Spleen (tissue), 7 donors: ENCODE results near the gene IPCEF1.

Experiments
- POLR2AphosphoS5 ChIP-seq, 3 donors: sonication (generic); formaldehyde crosslinking; IDR thresholded peaks; one replicate each; pipeline ENCODE4 v1.5.1; 2017; ENCODE audit warnings: antibody characterized with exemption in 3 of 3
- TF ChIP-seq, protein P1 (sequence below), 11 experiments: fragments of 200-600 bp in 7 of 11; fragments of 450-650 bp in 4 of 11; sonication (generic) in 4 of 11; IDR thresholded peaks in 8 of 11; conservative IDR thresholded peaks in 3 of 11; 1 replicate in 7 of 11; 2 replicates in 4 of 11; pipeline versions ENCODE4 v1.4.0 to v1.8.0; 2016 to 2021; ENCODE audit warnings: antibody characterized with exemption in 11 of 11, inconsistent platforms in 4 of 11, mild to moderate bottlenecking in 1 of 11
- donor health status: DM: no; HTN: no; CAD: no; lungs with moderate emphysema.
- donor health status: DM: no; HTN: no; CAD: no.
- donor health status: DM: no; HTN: no; CAD: no.

DNA sequence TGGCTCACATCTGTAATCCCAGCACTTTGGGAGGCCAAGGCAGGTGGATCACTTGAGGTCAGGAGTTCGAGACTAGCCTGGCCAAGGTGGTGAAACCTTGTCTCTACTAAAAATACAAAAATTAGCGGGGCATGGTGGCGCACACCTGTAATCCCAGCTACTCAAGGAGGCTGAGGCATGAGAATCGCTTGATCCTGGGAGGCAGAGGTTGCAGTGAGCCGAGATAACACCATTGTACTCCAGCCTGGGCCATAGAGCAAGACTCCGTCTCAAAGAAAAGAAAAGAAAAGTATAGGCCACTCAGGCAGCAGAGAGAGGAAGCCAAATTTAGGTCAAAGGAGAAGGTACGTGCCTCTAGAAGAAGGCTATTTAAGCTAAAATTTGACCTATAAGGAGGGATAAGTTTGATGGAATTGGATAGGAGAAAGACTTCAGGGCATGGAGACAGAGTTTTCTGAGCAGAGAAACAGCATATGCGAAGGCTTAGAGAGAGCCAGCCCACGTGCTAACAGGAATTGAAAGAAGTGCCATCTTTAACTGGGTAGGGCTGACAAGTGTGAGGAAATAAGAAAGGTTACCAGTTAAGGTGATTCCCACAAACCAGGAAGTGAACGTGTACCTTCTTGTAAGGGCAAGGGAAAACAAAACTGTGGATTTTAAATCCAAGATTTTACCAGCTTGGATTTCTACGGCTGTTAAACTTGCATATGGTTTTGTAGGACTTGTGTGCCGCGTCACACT, 113.8 kb downstream of the IPCEF1 start:
- TF ChIP-seq, protein P1, sequence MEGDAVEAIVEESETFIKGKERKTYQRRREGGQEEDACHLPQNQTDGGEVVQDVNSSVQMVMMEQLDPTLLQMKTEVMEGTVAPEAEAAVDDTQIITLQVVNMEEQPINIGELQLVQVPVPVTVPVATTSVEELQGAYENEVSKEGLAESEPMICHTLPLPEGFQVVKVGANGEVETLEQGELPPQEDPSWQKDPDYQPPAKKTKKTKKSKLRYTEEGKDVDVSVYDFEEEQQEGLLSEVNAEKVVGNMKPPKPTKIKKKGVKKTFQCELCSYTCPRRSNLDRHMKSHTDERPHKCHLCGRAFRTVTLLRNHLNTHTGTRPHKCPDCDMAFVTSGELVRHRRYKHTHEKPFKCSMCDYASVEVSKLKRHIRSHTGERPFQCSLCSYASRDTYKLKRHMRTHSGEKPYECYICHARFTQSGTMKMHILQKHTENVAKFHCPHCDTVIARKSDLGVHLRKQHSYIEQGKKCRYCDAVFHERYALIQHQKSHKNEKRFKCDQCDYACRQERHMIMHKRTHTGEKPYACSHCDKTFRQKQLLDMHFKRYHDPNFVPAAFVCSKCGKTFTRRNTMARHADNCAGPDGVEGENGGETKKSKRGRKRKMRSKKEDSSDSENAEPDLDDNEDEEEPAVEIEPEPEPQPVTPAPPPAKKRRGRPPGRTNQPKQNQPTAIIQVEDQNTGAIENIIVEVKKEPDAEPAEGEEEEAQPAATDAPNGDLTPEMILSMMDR (IDR thresholded peaks at IDR 0.05 in 8 of 11, conservative IDR thresholded peaks at IDR 0.05 in 3 of 11), result no peak
- no peak for TF ChIP-seq POLR2AphosphoS5 (IDR thresholded peaks at IDR 0.05)
